Measurements from ENCODE around the gene FRMPD1. TPM values are rescaled to one million over a fixed set of nuclear protein-coding genes. Genes with fewer than 3 reads are reported as not detected.

FRMPD1 gene
- total RNA-seq, 2 donors from 2014 or later: 0.31 to 0.82 TPM

DNA sequence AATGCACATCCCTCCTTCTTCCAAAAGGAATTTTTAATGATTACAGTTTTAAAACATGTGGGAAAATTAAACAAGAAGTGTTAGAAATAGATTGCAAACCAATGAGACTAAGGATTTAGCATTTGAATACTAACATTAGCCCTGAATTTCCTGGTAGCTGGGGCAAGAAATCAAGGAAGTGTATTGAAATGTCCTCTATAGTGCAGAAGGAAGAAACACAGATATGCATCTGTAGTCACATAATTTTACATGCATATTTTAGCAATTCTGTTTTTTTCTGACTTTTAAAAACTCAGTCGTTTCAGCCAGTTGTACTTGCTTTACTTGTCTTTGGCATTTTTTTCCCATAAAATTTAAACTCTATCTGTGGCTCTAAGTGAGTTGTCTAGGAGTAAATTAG lies 45.8 kb downstream of the FRMPD1 start:
- H3K9me3 ChIP-seq: no peaks in the 10 kb centered on the region
- no peak overlapping the region for H3K27ac ChIP-seq
- H3K27me3 ChIP-seq: no peaks in the 10 kb centered on the region
- H3K4me1 ChIP-seq: no peaks in the 10 kb centered on the region
- DNase-seq (ENCODE audit: low spot score): no peak
- no peak overlapping the region for H3K4me3 ChIP-seq
- H3K36me3 ChIP-seq: no peaks in the 10 kb centered on the region
- TF ChIP-seq, protein P1, sequence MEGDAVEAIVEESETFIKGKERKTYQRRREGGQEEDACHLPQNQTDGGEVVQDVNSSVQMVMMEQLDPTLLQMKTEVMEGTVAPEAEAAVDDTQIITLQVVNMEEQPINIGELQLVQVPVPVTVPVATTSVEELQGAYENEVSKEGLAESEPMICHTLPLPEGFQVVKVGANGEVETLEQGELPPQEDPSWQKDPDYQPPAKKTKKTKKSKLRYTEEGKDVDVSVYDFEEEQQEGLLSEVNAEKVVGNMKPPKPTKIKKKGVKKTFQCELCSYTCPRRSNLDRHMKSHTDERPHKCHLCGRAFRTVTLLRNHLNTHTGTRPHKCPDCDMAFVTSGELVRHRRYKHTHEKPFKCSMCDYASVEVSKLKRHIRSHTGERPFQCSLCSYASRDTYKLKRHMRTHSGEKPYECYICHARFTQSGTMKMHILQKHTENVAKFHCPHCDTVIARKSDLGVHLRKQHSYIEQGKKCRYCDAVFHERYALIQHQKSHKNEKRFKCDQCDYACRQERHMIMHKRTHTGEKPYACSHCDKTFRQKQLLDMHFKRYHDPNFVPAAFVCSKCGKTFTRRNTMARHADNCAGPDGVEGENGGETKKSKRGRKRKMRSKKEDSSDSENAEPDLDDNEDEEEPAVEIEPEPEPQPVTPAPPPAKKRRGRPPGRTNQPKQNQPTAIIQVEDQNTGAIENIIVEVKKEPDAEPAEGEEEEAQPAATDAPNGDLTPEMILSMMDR (IDR thresholded peaks at IDR 0.05): no peak

DNA sequence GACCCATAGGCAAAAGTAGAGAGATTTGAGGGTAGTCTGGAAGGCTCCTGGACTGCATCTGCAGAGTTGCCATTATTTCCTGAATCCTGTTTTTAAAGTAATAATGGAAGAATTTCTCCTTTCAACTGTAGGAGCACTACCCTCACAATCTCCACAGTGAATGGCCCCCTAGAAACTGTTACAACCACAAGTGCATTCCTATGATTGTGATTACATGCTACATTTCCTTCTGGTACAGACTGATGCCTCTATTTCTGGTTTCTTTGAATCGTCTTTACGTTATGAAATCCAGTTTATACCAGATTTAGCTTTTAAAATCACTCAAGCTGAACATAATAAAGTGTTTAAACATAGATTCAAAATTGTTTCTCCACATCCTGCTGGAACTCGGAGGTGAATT lies 49.4 kb downstream of the FRMPD1 start:
- TF ChIP-seq, protein P1 (IDR thresholded peaks at IDR 0.05): no peak

DNA sequence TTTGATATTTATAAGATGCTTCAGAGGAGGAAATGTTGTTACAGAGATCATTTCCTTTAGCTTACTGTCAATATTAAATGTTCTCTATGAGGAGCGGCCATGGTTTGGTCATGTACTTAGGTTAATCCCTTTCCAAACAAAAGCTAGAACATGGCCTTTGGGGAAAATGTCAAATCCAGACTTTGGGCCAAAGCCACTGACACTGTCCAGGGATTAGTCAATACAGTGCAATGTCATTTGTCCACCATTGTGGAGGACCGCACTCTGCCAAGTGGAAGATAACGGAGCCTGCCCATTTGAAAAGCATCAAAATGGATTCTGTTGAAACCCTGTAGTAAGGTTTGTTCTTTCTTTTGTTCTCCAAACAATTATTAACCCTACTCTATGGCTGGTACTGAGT lies 50.1 kb downstream of the FRMPD1 start:
- Histone ChIP-seq H3K36me3 (no peaks in the 10 kb centered on the region), H3K27ac (no peak overlapping the region), H3K9me3 (no peaks in the 10 kb centered on the region), H3K4me1 (no peaks in the 10 kb centered on the region), H3K4me3 (no peak overlapping the region), H3K27me3 (no peaks in the 10 kb centered on the region)
- DNase-seq (ENCODE audit: low spot score): no peak
- TF ChIP-seq, protein P1 (IDR thresholded peaks at IDR 0.05): no peak

More for the DNA sequence above, 49.4 kb downstream of the FRMPD1 start:
- no peaks in the 10 kb centered on the region for H3K27me3 ChIP-seq
- DNase-seq (ENCODE audit: low spot score): no peak
- H3K4me3 ChIP-seq: no peak overlapping the region
- no peaks in the 10 kb centered on the region for H3K4me1 ChIP-seq
- no peaks in the 10 kb centered on the region for H3K36me3 ChIP-seq
- no peaks in the 10 kb centered on the region for H3K9me3 ChIP-seq
- no peak overlapping the region for H3K27ac ChIP-seq

DNA sequence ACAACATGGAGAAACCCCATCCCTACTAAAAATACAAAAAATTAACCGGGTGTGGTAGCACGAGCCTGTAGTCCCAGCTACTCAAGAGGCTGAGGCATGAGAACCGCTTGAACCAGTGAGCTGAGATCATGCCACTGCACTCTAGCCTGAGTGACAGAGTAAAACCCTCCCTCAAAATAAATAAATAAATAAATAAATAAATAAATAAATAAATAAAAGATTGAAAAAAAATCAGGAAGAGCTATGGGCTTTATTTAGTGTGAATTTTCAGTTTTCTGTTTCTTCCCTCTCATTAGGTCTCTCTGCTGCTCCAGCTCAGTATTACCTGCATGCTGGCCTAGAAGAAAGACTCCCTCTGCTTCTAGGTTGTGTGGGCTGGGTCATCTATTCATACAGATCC lies 55.0 kb downstream of the FRMPD1 start:
- Histone ChIP-seq H3K27ac (no peak overlapping the region), H3K27me3 (no peaks in the 10 kb centered on the region), H3K4me3 (no peak overlapping the region), H3K9me3 (no peaks in the 10 kb centered on the region), H3K36me3 (no peaks in the 10 kb centered on the region), H3K4me1 (no peaks in the 10 kb centered on the region)
- TF ChIP-seq, protein P1 (IDR thresholded peaks at IDR 0.05): no peak
- DNase-seq (ENCODE audit: low spot score): no peak

DNA sequence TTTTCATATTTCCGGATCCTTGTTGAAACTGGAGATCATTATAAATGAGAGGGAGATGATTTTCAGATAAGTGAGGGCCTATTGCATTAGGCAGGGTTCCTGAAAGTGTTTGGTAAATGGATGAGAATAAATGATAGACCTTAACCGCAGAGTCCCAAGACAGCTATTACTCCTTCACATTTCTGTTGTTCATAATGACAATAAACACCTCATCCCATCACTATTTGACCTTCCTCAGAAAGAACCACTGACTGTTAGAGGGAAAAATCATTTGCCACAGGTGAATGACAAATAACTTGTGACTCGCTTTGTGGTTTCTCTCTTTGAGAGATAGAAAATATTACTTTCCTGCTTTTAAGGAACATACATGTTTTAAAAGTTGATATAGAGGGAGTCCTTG lies 55.5 kb downstream of the FRMPD1 start:
- Histone ChIP-seq H3K36me3 (no peaks in the 10 kb centered on the region), H3K4me3 (no peak overlapping the region), H3K27me3 (no peaks in the 10 kb centered on the region), H3K4me1 (no peaks in the 10 kb centered on the region), H3K9me3 (no peaks in the 10 kb centered on the region), H3K27ac (no peak overlapping the region)
- TF ChIP-seq, protein P1 (IDR thresholded peaks at IDR 0.05): no peak
- DNase-seq (ENCODE audit: low spot score): no peak

DNA sequence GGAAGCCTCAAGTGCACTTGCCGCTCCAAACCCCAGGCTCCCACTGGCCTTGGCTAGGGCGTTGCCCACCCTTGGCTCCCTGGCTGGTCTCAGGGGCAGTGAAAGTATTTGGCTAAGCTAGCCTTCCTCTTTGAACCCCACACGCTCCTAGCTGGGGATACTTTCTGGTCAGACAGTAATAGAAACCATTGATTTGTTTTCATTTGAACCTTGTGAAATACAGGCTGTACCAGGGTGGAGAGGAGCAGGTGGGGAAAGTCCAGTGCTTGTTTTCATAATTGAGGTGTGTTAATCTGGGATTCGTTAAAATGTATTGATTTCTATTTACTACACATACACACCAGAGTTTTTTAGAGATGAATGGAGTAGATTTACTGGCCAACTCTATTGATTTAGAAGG lies 57.0 kb downstream of the FRMPD1 start:
- Histone ChIP-seq H3K9me3 (no peaks in the 10 kb centered on the region), H3K27ac (no peak overlapping the region), H3K36me3 (no peaks in the 10 kb centered on the region), H3K27me3 (no peaks in the 10 kb centered on the region), H3K4me1 (no peaks in the 10 kb centered on the region), H3K4me3 (no peak overlapping the region)
- DNase-seq (ENCODE audit: low spot score): no peak
- TF ChIP-seq, protein P1 (IDR thresholded peaks at IDR 0.05): no peak
